ENCODE results near the gene TTLL11.

GRCh38 chr9:121955649-121956048 is 137.5 kb downstream of the TTLL11 start:
- TF ChIP-seq ARNTL (CRISPR knock-in tag; IDR thresholded peaks at IDR 0.05; ENCODE audit: borderline replicate concordance, low read depth) (no peak), CREB5 (CRISPR knock-in tag; IDR thresholded peaks at IDR 0.05; ENCODE audit: low read depth) (no peak), TCF4 (CRISPR knock-in tag; IDR thresholded peaks at IDR 0.05; ENCODE audit: borderline replicate concordance) (no peak), TSHZ2 (CRISPR knock-in tag; IDR thresholded peaks at IDR 0.05) (no peak), TOX (CRISPR knock-in tag; IDR thresholded peaks at IDR 0.05; ENCODE audit: borderline replicate concordance) (no peak), PPARA (CRISPR knock-in tag; IDR thresholded peaks at IDR 0.05; ENCODE audit: borderline replicate concordance) (no peak), PATZ1 (CRISPR knock-in tag; IDR thresholded peaks at IDR 0.05; ENCODE audit: borderline replicate concordance) (no peak), ZNF70 (CRISPR knock-in tag; IDR thresholded peaks at IDR 0.05) (no peak), ZNF8 (CRISPR knock-in tag; IDR thresholded peaks at IDR 0.05) (no peak), RARB (CRISPR knock-in tag; IDR thresholded peaks at IDR 0.05) (no peak), CSRNP3 (CRISPR knock-in tag; IDR thresholded peaks at IDR 0.05) (no peak), POU6F1 (CRISPR knock-in tag; IDR thresholded peaks at IDR 0.05; ENCODE audit: borderline replicate concordance, low read depth) (no peak)

Data from SK-N-SH treated with all-trans-retinoic acid at 6 μM for 48 hours (cell line).